Measurements from ENCODE around the gene TAOK1. TPM values are rescaled to one million over a fixed set of nuclear protein-coding genes. Genes with fewer than 3 reads are reported as not detected.

Gene TAOK1
- total RNA-seq, 1 donor from 2014 or later: 42.2 TPM

- DNase-seq (ENCODE audit: extremely low spot score in 2 of 2): no peak
- Histone ChIP-seq H3K4me1 (peaks cover 24% of the 10 kb centered on the region), H3K27me3 (no peaks in the 10 kb centered on the region), H3K9me3 (no peaks in the 10 kb centered on the region), H3K27ac (no peak overlapping the region), H3K4me3 (no peak overlapping the region), H3K36me3 (no peaks in the 10 kb centered on the region)
- intact Hi-C loops (cut with DNase I): no loop called here
- no peak for TF ChIP-seq CTCF (IDR thresholded peaks at IDR 0.05)
- TF ChIP-seq POLR2AphosphoS5 (IDR thresholded peaks at IDR 0.05; ENCODE audit: insufficient read depth in 1 of 2, low read depth in 1 of 2): no peak
- TF ChIP-seq POLR2A (IDR thresholded peaks at IDR 0.05): no peak
These were observed 44.4 kb downstream of the TAOK1 start for GRCh38 chr17:29434550-29434949.

GRCh38 chr17:29442451-29442850, 52.3 kb downstream of the TAOK1 start:
- H3K9me3 ChIP-seq: no peaks in the 10 kb centered on the region
- no peaks in the 10 kb centered on the region for H3K27me3 ChIP-seq
- no peak for TF ChIP-seq CTCF (IDR thresholded peaks at IDR 0.05)
- TF ChIP-seq POLR2A (IDR thresholded peaks at IDR 0.05): no peak
- H3K27ac ChIP-seq: no peak overlapping the region
- no peaks in the 10 kb centered on the region for H3K36me3 ChIP-seq
- peaks cover 14% of the 10 kb centered on the region for H3K4me1 ChIP-seq
- intact Hi-C loops (cut with DNase I): no loop called here
- no peak overlapping the region for H3K4me3 ChIP-seq
- no peak for DNase-seq (ENCODE audit: extremely low spot score in 2 of 2)

GRCh38 chr17:29443041-29443739, 53.0 kb downstream of the TAOK1 start:
- H3K27ac ChIP-seq: no peak overlapping the region
- intact Hi-C loops (cut with DNase I): no loop called here

GRCh38 chr17:29444589-29444988, 54.4 kb downstream of the TAOK1 start:
- H3K27ac ChIP-seq: no peak overlapping the region
- DNase-seq (ENCODE audit: extremely low spot score in 2 of 2): no peak
- no peaks in the 10 kb centered on the region for H3K27me3 ChIP-seq
- no peaks in the 10 kb centered on the region for H3K36me3 ChIP-seq
- no peak for TF ChIP-seq POLR2AphosphoS5 (IDR thresholded peaks at IDR 0.05; ENCODE audit: insufficient read depth in 1 of 2, low read depth in 1 of 2)
- H3K4me1 ChIP-seq: peaks cover 14% of the 10 kb centered on the region
- H3K4me3 ChIP-seq: no peak overlapping the region
- H3K9me3 ChIP-seq: no peaks in the 10 kb centered on the region
- intact Hi-C loops (cut with DNase I): no loop called here

More at GRCh38 chr17:29443041-29443739, 53.0 kb downstream of the TAOK1 start:
- TF ChIP-seq POLR2A (IDR thresholded peaks at IDR 0.05) (no peak), POLR2AphosphoS5 (IDR thresholded peaks at IDR 0.05; ENCODE audit: insufficient read depth in 1 of 2, low read depth in 1 of 2) (no peak)
- H3K4me1 ChIP-seq: peaks cover 14% of the 10 kb centered on the region
- no peak overlapping the region for H3K4me3 ChIP-seq
- no peaks in the 10 kb centered on the region for H3K36me3 ChIP-seq
- no peaks in the 10 kb centered on the region for H3K9me3 ChIP-seq
- no peak for DNase-seq (ENCODE audit: extremely low spot score in 2 of 2)
- H3K27me3 ChIP-seq: no peaks in the 10 kb centered on the region

- Histone ChIP-seq H3K9me3 (no peaks in the 10 kb centered on the region), H3K36me3 (no peaks in the 10 kb centered on the region), H3K4me1 (peaks cover 23% of the 10 kb centered on the region), H3K27me3 (no peaks in the 10 kb centered on the region), H3K4me3 (no peak overlapping the region), H3K27ac (no peak overlapping the region)
- intact Hi-C loops (cut with DNase I): no loop called here
- TF ChIP-seq POLR2A (IDR thresholded peaks at IDR 0.05) (no peak), CTCF (IDR thresholded peaks at IDR 0.05) (no peak), POLR2AphosphoS5 (IDR thresholded peaks at IDR 0.05; ENCODE audit: insufficient read depth in 1 of 2, low read depth in 1 of 2) (no peak)
- DNase-seq (ENCODE audit: extremely low spot score in 2 of 2): no peak
These were observed 55.7 kb downstream of the TAOK1 start for GRCh38 chr17:29445844-29446243.

- TF ChIP-seq POLR2AphosphoS5 (IDR thresholded peaks at IDR 0.05; ENCODE audit: insufficient read depth in 1 of 2, low read depth in 1 of 2): no peak
- TF ChIP-seq POLR2A (IDR thresholded peaks at IDR 0.05): no peak
- no peak for TF ChIP-seq CTCF (IDR thresholded peaks at IDR 0.05)
- intact Hi-C loops (cut with DNase I): no loop called here
- H3K27ac ChIP-seq: no peak overlapping the region
- no peak for DNase-seq (ENCODE audit: extremely low spot score in 2 of 2)
- H3K36me3 ChIP-seq: peaks cover 0 to 14% of the 10 kb centered on the region in 2 donors
- peaks cover 23% of the 10 kb centered on the region for H3K4me1 ChIP-seq
- H3K27me3 ChIP-seq: no peaks in the 10 kb centered on the region
- no peak overlapping the region for H3K4me3 ChIP-seq
- no peaks in the 10 kb centered on the region for H3K9me3 ChIP-seq
These were observed 59.9 kb downstream of the TAOK1 start for GRCh38 chr17:29449865-29450671.
